NCI-H1417 (cell line): ENCODE measurements around the gene COX6A2.

ENCODE experiments used
- DNase-seq, 3 experiments: peaks; one replicate each; lab custom pipeline; 2025; lab: John Stamatoyannopoulos, UW

The COX6A2 gene

DNA sequence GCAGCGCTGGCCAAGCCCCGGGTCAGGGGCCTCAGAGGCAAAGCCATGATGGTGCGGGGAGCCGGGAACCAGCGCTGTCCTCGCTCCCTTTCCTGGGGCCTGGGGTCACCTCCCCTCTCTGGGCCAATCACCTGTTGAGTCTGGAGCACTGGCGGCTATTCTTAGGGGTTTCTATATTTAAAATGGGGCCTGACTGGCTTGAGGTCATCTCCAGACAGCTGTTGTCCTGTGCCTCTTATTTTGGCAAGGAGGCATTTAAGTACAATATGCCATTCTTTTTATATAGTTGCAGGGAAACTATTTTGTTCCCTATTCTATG is at the start of gene COX6A2:
Gene COX6A2, minus strand, starts transcription at position 82 of the 319 bp plus-strand sequence. Its CDS starts 35 bp downstream, at position 47.
- peak in 1 of 3 experiments; percentile 38 for DNase-seq

DNA sequence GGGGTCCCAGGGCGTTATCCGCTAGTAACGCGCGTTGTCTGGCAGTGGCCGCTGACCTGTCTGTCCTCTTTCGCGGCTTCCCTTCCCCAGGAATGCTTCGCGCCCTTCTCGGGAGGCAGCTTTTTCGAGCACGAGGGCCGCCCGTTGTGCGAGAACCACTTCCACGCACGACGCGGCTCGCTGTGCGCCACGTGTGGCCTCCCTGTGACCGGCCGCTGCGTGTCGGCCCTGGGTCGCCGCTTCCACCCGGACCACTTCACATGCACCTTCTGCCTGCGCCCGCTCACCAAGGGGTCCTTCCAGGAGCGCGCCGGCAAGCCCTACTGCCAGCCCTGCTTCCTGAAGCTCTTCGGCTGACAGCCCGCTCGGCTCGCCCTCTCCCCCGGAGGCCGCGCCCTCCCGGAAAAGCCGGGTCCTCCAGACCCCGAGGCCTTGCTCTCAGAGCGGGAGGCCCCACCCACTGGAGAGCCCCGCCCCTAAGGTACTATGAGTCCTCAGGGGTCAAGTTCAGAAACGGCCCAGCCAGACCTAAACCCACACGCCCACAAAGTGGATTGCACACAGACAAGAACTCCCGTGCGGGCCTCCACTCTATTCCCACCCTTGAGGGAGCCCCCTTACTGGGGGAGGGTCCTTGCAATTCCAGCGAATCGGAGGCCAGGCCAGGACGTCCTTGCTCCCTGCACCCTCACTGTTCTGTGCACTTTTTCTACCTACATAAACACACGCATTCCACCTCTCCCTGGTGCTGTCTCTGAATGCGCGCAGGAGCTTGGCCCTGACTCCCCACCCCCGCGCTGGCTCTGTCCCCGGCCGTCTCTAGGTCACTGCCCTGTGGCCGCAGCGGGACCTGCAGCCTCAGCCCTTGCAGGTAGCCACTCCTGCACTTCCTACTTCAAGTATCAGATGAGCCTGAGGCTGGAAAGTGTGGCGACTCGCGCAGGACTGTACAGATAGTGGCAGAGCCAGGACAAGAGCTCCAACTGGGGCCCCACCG is 49.4 kb upstream of the COX6A2 start:
- no peak for DNase-seq

DNA sequence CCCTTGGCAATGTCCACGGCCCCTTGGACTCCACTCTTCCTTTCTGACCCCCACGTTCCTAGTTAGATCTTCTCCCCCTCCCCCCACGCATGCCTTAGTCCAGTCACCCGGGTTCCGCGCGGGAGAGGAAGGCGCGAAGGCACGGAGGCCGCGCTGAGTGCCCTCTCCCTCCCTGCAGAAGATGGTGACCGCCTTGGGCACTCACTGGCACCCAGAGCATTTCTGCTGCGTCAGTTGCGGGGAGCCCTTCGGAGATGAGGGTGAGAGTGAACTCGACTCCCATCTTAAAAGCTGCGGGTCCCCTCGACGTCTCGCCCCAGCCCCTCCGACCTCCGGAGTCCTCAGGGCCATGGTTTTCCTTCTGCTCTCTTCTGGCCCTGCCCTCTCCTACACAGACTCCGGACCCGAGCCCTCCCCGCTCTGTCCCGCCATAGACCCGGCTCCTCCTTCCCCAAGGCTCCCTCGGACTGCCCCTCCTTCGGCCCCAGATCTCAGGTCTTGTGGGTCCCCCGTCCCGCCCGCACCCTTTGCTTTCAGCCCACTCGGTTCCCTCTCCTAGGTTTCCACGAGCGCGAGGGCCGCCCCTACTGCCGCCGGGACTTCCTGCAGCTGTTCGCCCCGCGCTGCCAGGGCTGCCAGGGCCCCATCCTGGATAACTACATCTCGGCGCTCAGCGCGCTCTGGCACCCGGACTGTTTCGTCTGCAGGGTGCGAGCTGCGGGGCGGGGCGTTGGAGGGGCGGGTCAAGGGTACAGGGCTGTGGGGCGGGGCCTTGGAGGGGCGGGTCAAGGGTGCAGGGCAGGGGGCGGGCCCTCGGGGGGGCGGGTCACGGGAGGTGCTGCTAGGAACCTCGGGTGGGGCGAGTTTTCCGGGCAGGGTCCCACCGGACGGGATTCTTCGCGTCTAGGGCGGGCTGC is 48.4 kb upstream of the COX6A2 start:
- no peak for DNase-seq

DNA sequence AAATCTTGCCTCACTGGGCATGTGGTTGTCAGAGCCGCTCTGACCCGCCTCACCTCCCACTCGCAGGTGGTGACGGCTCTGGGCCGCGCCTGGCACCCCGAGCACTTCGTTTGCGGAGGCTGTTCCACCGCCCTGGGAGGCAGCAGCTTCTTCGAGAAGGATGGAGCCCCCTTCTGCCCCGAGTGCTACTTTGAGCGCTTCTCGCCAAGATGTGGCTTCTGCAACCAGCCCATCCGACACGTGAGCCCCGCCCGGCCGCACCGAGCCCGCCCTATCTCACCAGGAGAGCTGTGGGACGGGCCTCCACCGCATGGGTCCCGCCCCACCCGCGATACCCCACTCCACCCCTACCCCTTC is 47.8 kb upstream of the COX6A2 start:
- no peak for DNase-seq

DNA sequence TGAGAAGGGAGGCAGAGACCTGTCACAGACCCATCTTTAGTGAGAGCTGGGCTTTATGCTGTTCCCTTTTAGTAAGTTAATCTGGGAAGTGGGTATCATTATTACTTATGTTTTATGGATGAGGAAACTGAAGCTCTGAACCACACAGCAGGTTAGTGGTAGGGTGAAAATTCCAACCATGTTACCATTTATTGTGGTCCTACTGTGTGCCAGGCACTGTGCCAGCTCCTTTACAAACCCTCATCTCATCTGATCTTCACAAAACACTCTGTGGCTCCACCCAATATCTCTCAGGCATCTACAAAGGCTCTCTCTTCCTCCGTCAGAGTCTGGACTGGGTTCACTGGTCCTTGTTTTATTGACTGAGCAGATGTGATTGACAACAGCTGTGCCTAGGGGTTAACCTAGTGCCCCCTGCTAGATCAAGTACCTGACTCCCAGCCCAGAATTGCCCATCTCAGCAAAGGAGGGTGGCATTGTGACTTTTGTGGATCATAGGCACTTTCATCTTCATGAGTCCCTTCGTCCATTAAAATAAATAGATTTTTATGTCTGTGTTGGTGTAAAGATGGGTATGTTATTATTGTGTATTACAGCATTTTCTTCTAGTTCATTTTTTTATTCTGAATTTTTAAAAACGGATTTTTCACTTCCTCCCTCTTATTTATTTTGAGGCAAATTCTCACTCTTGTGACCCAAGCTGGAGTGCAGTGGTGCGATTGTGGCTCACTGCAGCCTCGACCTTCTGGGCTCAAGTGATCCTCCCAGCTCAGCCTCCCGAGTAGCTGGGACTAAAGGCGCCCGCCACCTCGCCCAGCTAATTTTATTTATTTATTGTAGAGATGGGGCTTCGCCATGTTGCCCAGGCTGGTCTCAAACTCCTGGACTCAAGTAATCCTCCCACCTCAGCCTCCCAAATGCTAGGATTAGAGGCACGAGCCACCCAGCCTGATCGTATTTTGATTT is 46.9 kb upstream of the COX6A2 start:
- no peak for DNase-seq

DNA sequence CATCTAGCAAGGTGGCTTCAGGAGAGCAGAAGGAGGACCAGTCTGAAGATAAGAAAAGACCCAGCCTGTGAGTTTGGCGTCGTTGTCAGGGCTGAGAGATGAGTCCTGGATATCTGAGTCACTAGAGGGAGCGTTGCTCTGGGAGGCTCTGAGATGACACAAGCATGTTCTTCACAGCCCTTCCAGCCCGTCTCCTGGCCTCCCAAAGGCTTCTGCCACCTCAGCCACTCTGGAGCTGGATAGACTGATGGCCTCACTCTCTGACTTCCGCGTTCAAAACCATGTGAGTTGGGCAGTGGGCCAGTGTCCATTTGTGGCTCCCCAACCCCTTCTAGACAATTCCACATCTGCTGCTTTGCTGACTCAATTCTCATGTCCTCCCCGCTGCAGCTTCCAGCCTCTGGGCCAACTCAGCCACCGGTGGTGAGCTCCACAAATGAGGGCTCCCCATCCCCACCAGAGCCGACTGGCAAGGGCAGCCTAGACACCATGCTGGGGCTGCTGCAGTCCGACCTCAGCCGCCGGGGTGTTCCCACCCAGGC is 46.1 kb upstream of the COX6A2 start:
- no peak for DNase-seq

DNA sequence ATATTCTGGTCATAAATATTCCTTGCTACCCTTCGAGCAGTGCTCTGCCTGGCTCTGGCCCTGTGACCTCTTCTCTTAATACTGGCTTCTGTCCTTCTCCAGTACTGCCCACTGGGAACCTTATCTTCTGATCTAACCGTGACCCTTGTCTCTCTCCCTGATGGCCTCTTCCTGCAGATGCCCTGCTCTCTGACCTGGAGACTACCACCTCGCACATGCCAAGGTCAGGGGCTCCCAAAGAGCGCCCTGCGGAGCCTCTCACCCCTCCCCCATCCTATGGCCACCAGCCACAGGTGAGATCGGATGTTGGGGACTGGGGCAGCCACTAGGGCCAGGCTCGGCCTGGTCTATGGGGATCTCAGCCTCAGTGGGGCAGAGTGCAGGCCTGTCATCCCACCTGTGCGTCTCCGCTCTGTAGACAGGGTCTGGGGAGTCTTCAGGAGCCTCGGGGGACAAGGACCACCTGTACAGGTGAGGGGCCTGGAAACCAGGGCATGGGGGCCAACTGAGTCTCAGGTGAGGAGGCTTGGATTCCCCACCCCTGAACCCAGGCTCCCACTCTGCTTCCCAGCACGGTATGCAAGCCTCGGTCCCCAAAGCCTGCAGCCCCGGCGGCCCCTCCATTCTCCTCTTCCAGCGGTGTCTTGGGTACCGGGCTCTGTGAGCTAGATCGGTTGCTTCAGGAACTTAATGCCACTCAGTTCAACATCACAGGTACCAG is 45.3 kb upstream of the COX6A2 start:
- no peak for DNase-seq

DNA sequence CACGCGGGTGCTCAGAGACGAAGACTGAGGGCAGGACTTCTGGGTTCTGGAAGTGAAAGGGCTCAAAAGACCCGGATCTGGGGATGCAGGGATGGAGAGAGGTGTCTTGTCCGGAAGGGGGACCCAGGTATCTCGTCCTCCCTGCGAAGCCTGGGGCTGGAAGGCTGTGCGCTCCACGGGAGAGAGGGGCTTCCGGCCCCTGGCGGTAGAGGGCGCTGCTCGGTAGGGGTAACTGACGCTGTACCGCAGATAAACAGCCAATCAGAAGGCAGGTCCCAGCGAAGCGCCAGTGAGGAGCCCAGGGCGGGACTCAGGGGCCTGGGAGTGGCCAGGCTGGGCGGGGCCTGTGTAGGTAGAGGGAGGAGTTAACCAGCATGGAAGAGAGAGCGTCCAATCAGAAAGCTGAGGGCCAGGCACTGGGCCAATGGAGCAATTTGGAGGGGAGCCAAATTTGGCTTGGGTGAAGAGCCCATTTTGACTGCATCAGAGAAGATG is 44.6 kb upstream of the COX6A2 start:
- peak in 1 of 3 experiments; percentile 36 for DNase-seq

DNA sequence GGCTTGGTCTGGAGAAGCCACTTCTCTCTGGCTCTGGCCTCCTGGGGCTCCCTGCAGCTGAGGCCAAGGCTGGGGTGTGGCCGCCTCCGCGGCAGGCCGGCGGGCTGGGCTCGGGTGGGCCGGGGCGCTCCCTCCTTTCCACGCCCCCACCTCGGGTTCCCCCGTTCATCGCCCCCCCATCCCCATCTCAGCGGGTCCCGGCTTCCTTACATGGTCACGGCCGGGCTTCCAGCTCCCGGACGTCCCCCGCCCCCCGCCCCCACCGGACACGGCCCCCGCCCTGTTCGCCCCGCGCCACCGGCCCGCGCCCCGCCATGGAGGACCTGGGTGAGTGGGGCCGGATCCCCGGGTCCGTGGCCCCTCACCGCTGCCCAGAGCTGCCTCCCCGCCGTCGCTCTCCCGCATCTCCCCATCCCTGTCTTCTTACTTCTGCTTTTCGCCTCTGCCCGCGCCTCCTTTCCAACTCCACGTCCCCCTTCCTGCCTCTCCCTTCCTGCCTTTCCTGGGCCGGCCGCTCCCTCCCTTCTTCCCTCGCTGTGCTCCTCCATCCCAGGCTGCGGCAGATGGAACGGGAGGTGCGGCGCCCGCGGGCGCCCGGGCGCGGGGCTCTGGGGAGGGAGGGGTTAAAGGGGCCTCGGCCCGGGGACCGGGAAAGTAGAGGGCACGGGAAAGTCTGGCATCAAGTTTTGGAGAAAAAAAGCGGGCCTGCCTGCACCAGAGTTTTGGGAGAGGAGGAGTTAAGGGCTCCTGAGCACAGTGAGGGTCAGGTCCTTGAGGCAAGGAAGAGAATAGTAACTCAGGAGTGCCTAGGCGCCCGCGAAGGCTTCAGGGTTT is 43.9 kb upstream of the COX6A2 start, which contains the start of gene TGFB1I1:
Gene TGFB1I1, plus strand, starts transcription at position 278 of the 834 bp plus-strand sequence. Its CDS starts 37 bp downstream, at position 315.
- DNase-seq, result peak in 2 of 3 experiments; percentile 41 to 43

DNA sequence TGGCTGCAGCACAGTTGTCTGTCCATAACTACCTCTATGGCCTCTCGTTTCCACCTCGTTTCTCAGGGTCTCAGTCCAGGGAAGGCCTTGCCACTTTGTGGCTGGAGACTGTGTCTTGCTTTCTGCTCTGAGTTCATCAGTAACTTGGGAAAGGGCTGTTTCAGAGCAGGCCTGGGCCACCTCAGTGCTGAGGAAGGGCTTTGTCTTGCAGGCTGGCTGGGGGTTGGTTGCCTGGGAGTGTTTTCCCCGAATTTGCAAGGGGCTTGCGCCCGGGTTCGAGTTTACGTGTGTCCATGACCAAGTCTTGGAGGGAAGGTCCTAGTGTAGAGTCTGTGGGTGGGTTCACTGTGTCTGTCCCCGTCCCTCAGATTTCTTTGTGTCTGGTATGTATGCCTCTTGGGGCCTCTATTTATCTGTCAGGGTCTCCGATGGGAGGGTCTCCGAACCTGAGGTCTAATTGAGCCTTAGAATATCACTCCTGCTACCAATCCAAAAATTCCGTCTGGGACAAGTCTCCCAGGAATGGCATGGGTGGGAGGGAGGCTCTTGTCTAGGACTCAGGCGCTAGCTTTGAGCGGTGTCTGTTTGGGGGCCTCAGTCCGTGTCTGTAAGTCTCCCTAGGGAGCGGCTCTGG is 43.2 kb upstream of the COX6A2 start:
- DNase-seq, result no peak

DNA sequence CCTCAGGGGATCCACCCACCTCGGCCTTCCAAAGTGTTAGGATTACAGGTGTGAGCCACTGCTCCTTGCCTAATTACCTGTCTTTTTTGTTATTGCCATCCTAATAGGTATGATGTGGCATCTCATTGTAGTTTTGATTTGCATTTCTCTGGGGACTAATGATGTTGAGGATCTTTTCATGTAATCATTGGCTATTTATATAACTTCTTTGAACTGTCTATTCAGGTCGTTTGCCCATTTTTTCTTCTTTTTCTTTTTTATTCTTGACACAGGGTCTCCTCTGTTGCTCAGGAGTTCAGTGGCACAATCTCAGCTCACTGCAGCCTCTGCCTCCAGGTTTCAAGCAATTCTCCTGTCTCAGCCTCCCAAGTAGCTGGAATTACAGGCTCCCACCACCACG is 42.5 kb upstream of the COX6A2 start:
- DNase-seq, result no peak

DNA sequence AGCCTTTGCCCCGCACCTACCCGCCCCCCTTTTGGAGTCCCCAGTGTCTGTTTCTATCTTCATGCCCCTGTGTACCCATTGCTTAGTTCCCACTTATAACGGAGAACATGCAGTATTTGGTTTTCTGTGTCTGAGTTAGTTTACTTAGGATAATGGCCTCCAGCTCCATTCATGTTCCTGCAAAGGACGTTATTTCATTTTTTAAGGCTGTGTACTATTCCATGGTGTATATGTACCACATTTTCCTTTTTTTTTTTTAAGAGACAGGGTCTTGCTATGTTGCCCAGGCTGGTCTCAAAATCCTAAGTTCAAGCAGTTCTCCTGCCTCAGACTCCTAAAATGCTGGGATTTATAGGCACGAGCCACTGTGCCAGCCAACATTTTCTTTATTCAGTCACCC is 39.7 kb upstream of the COX6A2 start:
- DNase-seq, result no peak

DNA sequence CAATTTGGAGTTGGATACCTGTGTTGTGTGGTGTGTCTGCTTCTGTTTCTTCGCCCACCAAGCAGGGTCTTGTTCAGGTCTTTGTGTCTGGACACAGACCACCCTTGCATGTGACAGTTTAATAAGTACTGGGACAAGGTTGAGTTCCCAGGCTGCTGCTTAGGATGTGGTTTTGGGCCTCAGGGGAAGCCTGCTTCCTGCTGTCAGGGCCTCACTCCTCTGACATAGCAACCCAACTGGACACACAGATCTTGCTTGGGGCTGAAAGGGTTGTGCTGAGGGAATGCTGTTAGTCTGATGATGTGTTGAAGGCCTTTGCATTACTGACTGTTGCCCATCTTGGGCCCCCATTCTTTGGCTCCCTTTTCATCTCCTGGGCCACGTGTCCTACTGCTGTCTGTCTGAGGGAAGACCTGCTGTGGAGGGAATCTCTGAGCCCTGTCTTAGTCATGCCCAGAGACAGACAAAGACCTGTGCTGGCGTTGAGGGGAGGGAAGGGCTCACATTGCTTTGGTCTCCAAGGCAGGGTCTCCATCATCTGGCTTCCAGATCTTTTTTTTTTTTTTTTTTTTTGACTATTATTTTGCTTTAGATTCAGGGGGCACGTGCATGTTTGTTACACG is 39.1 kb upstream of the COX6A2 start:
- DNase-seq, result no peak

DNA sequence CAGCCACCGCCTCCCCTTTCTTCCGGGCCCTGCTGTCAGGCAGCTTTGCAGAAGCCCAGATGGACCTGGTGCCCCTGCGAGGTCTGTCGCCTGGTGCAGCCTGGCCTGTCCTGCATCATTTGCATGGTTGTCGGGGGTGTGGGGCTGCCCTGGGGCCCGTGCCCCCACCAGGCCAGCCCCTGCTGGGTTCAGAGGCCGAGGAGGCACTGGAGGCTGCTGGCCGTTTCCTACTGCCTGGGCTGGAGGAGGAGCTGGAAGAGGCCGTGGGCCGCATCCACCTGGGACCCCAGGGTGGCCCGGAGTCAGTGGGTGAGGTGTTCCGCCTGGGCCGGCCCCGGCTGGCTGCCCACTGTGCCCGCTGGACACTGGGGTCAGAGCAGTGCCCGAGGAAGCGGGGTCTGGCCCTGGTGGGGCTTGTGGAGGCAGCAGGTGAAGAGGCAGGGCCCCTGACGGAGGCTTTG is 38.3 kb upstream of the COX6A2 start:
- no peak for DNase-seq

DNA sequence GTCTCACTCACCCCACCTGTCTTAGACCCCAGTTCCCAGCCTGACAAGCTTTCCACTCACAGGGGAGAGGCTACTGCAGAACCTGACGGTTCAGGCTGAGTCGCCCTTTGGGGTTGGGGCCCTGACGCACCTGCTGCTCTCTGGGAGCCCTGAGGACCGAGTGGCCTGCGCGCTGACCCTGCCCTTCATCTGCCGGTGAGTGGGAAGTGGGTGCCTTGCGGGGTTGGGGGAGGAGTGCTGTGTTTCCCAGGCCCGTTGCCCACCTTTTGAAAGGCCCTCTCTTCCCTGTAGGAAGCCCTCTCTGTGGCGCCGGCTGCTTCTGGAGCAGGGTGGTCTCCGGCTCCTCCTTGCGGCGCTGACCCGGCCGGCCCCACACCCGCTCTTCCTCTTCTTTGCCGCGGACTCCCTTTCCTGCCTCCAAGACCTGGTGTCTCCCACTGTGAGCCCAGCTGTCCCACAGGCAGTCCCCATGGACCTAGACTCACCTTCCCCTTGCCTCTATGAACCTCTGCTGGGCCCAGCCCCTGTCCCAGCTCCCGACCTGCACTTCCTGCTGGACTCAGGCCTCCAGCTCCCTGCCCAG is 37.7 kb upstream of the COX6A2 start:
- DNase-seq, result no peak

DNA sequence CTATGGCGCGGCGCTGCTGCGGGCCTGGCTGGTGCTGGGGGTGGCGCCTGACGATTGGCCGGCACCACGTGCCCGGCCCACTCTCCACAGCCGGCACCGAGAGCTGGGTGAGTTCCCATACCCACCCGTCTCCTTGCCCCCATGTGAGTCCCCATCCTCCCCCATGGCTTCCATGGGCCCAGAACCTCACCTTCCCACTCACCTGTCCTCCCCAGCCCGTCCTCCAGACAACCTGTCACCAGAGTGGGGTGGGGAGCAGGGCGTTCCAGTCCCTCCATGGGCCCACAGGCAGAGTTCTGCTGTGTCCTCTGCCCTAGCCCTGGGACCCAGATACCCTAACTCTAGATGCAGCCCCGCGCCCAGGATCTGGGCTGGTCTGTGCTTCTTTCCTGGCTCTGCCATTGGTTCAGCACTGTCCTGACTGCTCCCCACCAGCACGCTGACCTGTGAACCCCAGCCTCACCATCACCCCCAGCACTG is 36.7 kb upstream of the COX6A2 start:
- no peak for DNase-seq

DNA sequence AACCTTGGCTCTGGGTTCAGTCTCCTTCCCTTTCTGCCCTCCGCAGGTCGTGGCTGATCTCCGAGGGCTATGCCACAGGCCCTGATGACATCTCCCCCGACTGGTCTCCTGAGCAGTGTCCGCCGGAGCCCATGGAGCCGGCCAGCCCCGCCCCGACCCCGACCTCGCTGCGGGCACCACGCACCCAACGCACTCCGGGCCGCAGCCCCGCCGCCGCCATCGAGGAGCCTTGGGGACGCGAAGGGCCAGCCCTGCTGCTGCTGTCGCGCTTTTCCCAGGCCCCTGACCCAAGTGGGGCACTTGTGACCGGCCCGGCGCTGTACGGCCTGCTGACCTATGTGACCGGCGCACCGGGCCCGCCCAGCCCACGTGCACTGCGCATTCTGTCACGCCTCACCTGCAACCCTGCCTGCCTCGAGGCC is 36.2 kb upstream of the COX6A2 start:
- no peak for DNase-seq
